ENCODE measurements around the gene XCL1. TPM values are rescaled to one million over a fixed set of nuclear protein-coding genes. Genes with fewer than 3 reads are reported as not detected.
"Not testable (repeated sequence)": the region's sequence is repeated elsewhere in the genome, so short reads cannot be mapped to it uniquely, and the experiment has no call there.

The XCL1 gene
- total RNA-seq, result under 1 TPM in 2 of 7 donors, not detected in 5; 0.15 to 0.25 TPM
- polyA plus RNA-seq, result 1 to 10 TPM in 1 of 2 donors, under 1 TPM in 1; 0.16 to 1.4 TPM
- long read RNA-seq, donor 1, result 0 reads
- long read RNA-seq, donor 2, result 0 reads
- long read RNA-seq, donor 3, result 0 reads

- H3K27me3 ChIP-seq; H3K4me3 ChIP-seq; H3K36me3 ChIP-seq; H3K9me3 ChIP-seq; H3K4me1 ChIP-seq (ENCODE audit: insufficient read depth); H3K27ac ChIP-seq; DNase-seq: not testable (repeated sequence)
- WGBS, 3 donors, result 84 to 92% (median 91%) methylated on average over 4 to 5 of the region's 6 CpGs
- intact Hi-C loops (cut with DNase I), result loop anchor here in 1 of 4 donors (10.0 kb wide), 1 partner anchor 131 kb away; no protein-coding TSS in a partner anchor
These were observed at the start of gene XCL1 for GRCh38 chr1:168576245-168576688. TSS of gene XCL1 (plus strand) at chr1:168576605. CDS start at chr1:168576638, 33 bp downstream.

- H3K4me1 ChIP-seq (ENCODE audit: insufficient read depth), result no peaks in the 10 kb centered on the region
- DNase-seq, result no peak
- H3K4me3 ChIP-seq, result no peak overlapping the region
- 42 to 51% (median 46%) methylated on average over 1 of the region's 1 CpG for WGBS, 3 donors
- no peaks in the 10 kb centered on the region for H3K36me3 ChIP-seq
- no peaks in the 10 kb centered on the region for H3K9me3 ChIP-seq
- H3K27me3 ChIP-seq, result no peaks in the 10 kb centered on the region
- no peak for TF ChIP-seq POLR2A (IDR thresholded peaks at IDR 0.05)
- no peak for TF ChIP-seq EP300 (IDR thresholded peaks at IDR 0.05)
- no peak for TF ChIP-seq CTCF (IDR thresholded peaks at IDR 0.05)
- no peak overlapping the region for H3K27ac ChIP-seq
- intact Hi-C loops (cut with DNase I), result no loop called here
These were observed 46.9 kb upstream of the XCL1 start for GRCh38 chr1:168529518-168529917.

- TF ChIP-seq POLR2A (IDR thresholded peaks at IDR 0.05), result no peak
- intact Hi-C loops (cut with DNase I), result no loop called here
- H3K9me3 ChIP-seq, result no peaks in the 10 kb centered on the region
- H3K4me1 ChIP-seq (ENCODE audit: insufficient read depth), result no peaks in the 10 kb centered on the region
- DNase-seq, result no peak
- no peaks in the 10 kb centered on the region for H3K36me3 ChIP-seq
- H3K27ac ChIP-seq, result no peak overlapping the region
- no peaks in the 10 kb centered on the region for H3K27me3 ChIP-seq
- WGBS, 3 donors, result 95 to 98% (median 96%) methylated on average over 2 of the region's 2 CpGs
- H3K4me3 ChIP-seq, result no peak overlapping the region
These were observed 44.6 kb upstream of the XCL1 start for GRCh38 chr1:168531615-168532345.

GRCh38 chr1:168535536-168535935 is 40.9 kb upstream of the XCL1 start:
- intact Hi-C loops (cut with DNase I), result no loop called here
- TF ChIP-seq CTCF (IDR thresholded peaks at IDR 0.05) (no peak), EP300 (IDR thresholded peaks at IDR 0.05) (no peak), POLR2A (IDR thresholded peaks at IDR 0.05) (no peak)
- Histone ChIP-seq H3K36me3 (no peaks in the 10 kb centered on the region), H3K4me3 (no peak overlapping the region), H3K27me3 (no peaks in the 10 kb centered on the region), H3K27ac (no peak overlapping the region), H3K4me1 (ENCODE audit: insufficient read depth) (no peaks in the 10 kb centered on the region), H3K9me3 (no peaks in the 10 kb centered on the region)
- WGBS, 3 donors, result 67 to 72% (median 72%) methylated on average over 1 of the region's 1 CpG
- no peak for DNase-seq

- H3K27me3 ChIP-seq; H3K4me1 ChIP-seq (ENCODE audit: insufficient read depth); DNase-seq; H3K9me3 ChIP-seq; H3K36me3 ChIP-seq; H3K4me3 ChIP-seq; H3K27ac ChIP-seq; intact Hi-C loops (cut with DNase I): not testable (repeated sequence)
- WGBS, 3 donors, result 77 to 82% (median 77%) methylated on average over 7 of the region's 7 CpGs
These were observed 35.6 kb upstream of the XCL1 start for GRCh38 chr1:168540798-168541197.

GRCh38 chr1:168542978-168543377 is 33.4 kb upstream of the XCL1 start:
- H3K9me3 ChIP-seq; intact Hi-C loops (cut with DNase I); H3K27ac ChIP-seq; H3K4me3 ChIP-seq; DNase-seq; H3K4me1 ChIP-seq (ENCODE audit: insufficient read depth); H3K36me3 ChIP-seq; H3K27me3 ChIP-seq: not testable (repeated sequence)
- 88 to 90% (median 90%) methylated on average over 2 of the region's 2 CpGs for WGBS, 3 donors

- 84 to 96% (median 95%) methylated on average over 5 to 7 of the region's 8 CpGs for WGBS, 3 donors
- DNase-seq; H3K27me3 ChIP-seq; H3K4me3 ChIP-seq; intact Hi-C loops (cut with DNase I); H3K4me1 ChIP-seq (ENCODE audit: insufficient read depth); H3K36me3 ChIP-seq; H3K27ac ChIP-seq; H3K9me3 ChIP-seq: not testable (repeated sequence)
These were observed 32.4 kb upstream of the XCL1 start, which contains the start of gene XCL2 for GRCh38 chr1:168543840-168544498. TSS of gene XCL2 (minus strand) at chr1:168543997. CDS start at chr1:168543964, 33 bp downstream.

All from ovary (tissue), 10 donors.